ENCODE results near the gene FUT8. TPM values are rescaled to one million over a fixed set of nuclear protein-coding genes. Genes with fewer than 3 reads are reported as not detected.

FUT8 gene
- total RNA-seq, 1 donor from 2014 or later: 22.2 TPM

- DNase-seq (ENCODE audit: low read depth): no peak
Measured at GRCh38 chr14:65491274-65491673, 78.7 kb downstream of the FUT8 start.

DNA sequence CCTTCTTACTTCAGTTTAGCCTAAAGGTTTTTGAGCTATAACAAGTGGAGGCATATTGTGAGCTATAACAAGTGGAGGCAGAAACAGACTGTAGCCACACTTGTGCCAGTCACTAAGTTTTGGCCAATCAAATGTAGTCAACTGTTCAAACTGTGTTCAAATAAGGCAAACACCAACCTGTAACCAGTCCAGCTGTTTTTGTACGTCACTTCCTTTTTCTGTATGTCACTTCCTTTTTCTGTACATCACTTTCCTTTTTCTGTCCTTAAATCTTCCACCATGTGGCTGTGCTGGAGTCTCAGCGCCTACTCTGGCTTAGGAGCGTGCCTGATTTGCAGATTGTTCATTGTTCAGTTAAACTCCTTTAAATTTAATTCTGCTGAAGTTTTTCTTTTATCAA, 79.7 kb downstream of the FUT8 start:
- DNase-seq (ENCODE audit: low read depth): no peak

DNA sequence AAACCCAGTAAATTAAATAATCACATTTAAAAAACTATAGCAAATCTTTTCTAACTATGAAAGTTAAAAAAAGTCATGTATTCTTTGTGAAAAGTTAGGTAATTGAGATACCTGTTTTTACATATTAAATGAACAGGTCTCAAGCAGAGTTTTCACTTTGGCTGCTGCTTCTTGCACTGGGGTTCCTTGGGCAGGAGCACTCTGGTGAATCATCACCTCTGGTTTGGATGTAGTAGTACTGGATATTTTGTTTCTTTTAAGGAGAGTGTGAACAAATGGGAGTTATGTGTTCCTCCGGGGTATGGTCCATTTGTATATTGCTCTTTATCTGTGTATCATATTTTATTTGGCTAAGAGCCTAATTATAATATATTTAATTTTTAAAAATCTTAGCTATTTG, 82.7 kb downstream of the FUT8 start:
- DNase-seq (ENCODE audit: low read depth): no peak

- DNase-seq (ENCODE audit: low read depth): no peak
Measured at GRCh38 chr14:65496178-65496993, 83.9 kb downstream of the FUT8 start.

- DNase-seq (ENCODE audit: low read depth): no peak
Measured at GRCh38 chr14:65499138-65499537, 86.6 kb downstream of the FUT8 start.

DNA sequence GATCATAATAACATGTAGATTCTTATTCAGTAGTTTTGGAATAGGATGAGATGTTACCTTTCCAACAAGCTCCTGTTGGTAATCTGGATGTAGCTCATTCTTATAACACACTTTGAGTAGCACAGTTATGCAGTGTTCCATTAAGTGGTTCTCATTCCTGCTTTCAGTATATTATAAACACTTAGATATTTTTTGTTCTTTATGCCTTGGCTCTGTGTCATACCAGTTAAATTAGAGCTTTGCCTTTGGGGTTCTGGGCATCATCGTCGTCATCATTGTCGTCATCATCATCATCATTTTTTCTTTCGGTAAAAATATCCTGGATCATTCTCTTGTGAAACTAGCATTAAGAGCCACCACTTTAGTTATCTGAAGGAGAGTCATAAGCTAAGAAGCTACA, 87.5 kb downstream of the FUT8 start:
- no peak for DNase-seq (ENCODE audit: low read depth)

DNA sequence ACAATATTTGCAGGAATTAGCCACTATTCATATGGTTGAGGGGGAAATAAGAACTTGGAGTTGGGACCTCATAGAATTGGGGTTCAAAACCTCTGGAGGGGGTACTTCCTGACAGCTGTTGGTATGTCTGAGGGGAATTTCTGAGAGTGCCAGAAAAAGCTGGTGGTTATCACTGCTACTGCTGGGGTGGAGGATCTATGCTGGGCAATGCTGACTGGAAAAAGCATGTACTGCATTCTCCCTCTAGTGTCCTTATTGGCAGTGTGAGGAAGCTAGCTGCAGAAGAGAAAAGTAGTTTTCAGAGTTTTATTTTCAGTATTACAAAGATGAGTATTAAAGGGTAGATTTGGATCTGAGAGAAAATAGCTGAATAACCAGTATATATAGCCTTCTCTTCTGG, 88.8 kb downstream of the FUT8 start:
- DNase-seq (ENCODE audit: low read depth): no peak

DNA sequence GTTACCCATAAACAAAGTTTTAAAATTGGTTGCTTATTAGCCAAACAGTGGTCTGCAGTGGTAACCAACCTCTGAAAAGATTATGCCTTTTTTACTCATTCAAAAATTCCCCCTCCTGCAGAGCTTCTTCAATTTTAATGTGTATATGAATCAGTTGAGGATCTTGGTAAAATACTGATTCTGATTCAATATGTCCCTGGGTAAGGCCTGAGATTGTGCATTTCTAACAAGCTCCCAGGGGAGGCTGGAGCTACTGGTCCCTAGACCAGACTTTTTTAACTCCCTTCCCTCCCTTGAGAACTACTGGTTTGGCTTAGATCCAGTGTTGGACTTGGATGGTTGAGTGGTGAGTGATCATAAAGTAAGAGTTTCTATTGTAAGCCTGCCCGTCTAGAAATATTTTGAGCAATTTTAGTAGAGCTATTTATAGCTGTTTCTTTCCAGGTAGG, 90.2 kb downstream of the FUT8 start:
- DNase-seq (ENCODE audit: low read depth): peak; percentile 84

- no peak for DNase-seq (ENCODE audit: low read depth)
Measured at GRCh38 chr14:65503771-65504170, 91.2 kb downstream of the FUT8 start.

DNA sequence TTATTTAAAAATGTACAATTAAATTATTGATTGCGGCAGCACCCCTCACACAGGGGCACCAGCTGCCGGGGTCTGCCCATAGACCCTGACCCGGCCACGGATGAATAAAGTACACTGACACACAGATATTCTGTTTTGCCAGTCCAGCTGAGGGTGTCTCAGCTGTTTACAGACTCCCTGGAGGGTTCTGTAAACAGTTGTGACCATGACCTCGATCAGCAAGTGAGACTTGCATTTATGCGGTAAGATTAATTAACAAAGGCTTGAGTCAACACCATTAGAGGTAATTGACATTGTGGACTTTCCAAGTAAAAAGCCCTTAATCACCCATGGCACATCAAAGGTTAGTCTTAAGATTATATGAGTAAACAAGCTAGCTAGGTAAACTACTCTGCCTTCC, 94.3 kb downstream of the FUT8 start:
- peak; percentile 24 for DNase-seq (ENCODE audit: low read depth)

DNA sequence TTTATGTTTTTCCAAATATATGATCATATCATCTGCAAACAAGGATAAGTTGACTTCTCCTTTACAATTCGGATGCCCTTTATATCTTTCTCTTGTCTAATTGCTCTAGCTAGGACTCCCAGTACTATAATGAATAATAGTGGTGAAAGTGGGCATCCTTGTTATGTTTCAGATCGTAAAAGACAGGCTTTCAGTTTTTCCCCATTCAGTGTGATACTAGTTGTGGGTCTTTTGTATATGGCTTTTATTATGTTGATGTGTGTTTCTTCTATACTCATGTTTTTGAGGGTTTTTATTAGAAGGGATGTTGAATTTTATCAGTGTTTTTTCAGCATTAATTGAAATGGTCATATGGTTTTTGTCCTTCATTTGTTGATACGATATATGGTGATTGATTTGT, 97.3 kb downstream of the FUT8 start:
- no peak for DNase-seq (ENCODE audit: low read depth)

DNA sequence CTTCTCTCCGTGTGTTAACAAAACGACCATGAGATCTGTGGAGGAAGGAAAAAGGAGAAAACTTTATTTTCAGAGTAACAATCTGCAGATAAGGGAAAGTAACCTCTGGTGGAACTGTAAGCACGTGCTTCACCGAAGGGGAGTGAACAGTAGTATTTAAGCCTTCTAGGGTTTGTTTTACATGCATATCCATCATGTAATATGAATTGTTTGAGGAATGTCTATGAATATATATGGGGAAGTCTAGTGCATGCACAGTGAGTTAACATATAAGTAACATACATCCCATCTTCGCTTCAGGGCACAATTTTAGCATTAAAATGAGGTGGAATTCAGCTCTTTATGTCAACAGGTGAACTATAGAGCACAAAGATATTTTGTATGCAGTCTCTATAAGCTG, 101.1 kb downstream of the FUT8 start:
- no peak for DNase-seq (ENCODE audit: low read depth)

DNA sequence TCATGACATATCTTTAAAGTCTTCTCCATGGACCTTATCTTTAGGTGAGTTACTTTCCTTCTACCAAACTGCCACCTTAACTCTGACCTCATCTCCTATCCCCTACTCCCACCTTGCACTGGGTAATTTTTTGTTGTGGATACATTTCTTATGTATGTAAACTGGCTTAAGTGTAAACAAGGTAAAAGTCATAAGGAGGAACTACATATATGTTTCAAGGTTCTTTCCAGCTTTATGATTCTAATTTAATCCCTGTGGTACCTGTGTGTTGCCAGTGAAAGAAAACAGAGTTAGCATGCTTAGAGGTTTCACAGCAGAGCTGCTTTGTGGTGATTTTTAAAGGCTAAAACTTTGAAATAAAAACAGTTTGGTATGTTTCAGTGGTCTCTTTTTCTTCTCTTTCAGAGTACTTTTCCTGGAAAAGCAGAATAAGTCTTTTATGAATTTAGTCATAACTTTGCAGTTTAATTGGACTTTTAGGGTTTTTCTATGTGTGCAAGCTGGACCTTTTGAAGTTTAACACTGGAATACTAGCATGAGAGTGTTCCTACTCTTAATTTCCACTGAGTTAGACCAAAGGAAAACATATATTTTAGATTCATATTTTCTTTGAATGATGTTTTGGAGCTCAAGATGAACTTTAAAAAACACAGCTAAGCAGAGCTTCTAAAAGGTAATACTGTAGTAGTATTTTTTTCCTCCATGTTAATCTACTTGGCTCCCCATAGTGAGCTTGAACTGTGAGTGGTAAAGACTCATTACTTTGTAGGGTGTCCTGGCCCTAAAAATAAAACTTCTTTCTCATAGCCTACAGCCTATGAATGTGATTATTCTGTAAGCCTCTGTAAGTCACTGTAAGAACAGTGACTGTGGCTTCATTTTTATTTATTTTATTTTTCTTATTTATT, 105.4 kb downstream of the FUT8 start:
- DNase-seq (ENCODE audit: low read depth): no peak

DNA sequence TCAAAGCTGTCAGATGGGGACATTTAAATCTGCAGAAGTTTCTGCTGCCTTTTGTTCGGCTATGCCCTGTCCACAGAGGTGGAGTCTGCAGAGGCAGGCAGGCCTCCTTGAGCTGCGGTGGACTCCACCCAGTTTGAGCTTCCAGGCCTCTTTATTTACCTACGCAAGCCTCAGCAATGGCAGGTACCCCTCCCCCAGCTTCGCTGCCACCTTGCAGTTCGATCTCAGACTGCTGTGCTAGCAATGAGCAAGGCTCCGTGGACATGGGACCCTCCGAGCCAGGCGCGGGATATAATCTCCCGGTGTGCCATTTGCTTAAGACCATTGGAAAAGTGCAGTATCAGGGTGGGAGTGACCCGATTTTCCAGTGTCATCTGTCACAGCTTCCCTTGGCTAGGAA, 115.5 kb downstream of the FUT8 start:
- no peak for DNase-seq (ENCODE audit: low read depth)

DNA sequence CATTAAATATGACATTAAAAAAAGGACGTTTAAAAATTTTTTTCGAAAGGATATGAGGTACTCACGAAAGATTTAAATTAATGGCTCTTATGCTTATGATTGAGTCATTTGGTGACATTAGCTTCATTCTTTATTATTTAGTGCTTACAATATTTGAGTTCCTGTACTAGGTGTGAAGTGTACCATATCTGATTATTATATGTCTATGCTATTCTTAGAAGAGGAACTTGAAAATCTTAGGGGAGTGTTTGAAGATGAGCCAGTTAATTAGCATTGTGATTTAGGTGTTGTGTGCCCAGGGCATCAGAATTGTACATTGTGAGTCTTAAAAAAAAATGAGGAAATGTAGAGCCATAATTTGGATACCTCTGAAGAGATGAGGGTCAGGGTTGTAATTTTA, 118.6 kb downstream of the FUT8 start:
- no peak for DNase-seq (ENCODE audit: low read depth)

- DNase-seq (ENCODE audit: low read depth): no peak
Measured at GRCh38 chr14:65533736-65534404, 121.3 kb downstream of the FUT8 start.

- DNase-seq (ENCODE audit: low read depth): no peak
Measured at GRCh38 chr14:65536781-65537423, 124.4 kb downstream of the FUT8 start.

DNA sequence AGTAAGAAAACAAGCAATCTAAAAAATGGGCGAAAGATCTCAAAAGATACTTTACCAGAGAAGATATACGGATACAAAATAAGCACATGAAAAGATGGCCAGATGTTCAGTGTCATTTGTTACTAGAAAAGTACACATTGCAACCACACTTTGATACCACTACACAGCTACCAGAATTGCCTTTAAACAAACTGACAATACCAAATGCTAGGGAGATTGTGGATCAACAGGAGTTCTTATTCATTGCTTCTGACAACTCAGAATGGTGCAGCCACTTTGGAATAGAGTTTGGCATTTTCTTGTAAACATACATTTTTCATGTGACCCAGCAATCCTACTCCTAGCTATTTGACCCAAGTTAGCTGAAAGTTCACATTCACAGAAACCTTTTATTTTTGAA, 136.3 kb downstream of the FUT8 start:
- DNase-seq (ENCODE audit: low read depth): no peak

GRCh38 chr14:65549429-65549828, 136.9 kb downstream of the FUT8 start:
- no peak for DNase-seq (ENCODE audit: low read depth)

- no peak for DNase-seq (ENCODE audit: low read depth)
Measured at GRCh38 chr14:65550779-65551643, 138.5 kb downstream of the FUT8 start.

Measured in myocyte (in vitro differentiated cells).